Vagina (tissue), 2 donors: Measurements from ENCODE around the gene SLC6A7.

Source experiments
- CTCF ChIP-seq, 3 experiments: fragments of 450-650 bp in 2 of 3; fragments of 200-600 bp in 1 of 3; sonication (generic) in 1 of 3; IDR thresholded peaks; one replicate each; pipeline ENCODE4 v1.5.1; 2017 to 2019; ENCODE audit warnings: antibody characterized with exemption in 3 of 3, mild to moderate bottlenecking in 2 of 3, moderate library complexity in 2 of 3
- POLR2A ChIP-seq, 2 donors: fragments of 450-650 bp; IDR thresholded peaks; one replicate each; pipeline ENCODE4 v1.6.1; 2017; ENCODE audit warnings: antibody characterized with exemption in 2 of 2, mild to moderate bottlenecking in 2 of 2, moderate library complexity in 2 of 2
- POLR2AphosphoS5 ChIP-seq, 2 donors: sonication (generic); formaldehyde crosslinking; IDR thresholded peaks; one replicate each; pipeline ENCODE4 v1.9.0; 2017; ENCODE audit warnings: antibody characterized with exemption in 2 of 2, mild to moderate bottlenecking in 2 of 2, low read depth in 1 of 2; ENCODE audit not compliant: insufficient read depth in 1 of 2

DNA sequence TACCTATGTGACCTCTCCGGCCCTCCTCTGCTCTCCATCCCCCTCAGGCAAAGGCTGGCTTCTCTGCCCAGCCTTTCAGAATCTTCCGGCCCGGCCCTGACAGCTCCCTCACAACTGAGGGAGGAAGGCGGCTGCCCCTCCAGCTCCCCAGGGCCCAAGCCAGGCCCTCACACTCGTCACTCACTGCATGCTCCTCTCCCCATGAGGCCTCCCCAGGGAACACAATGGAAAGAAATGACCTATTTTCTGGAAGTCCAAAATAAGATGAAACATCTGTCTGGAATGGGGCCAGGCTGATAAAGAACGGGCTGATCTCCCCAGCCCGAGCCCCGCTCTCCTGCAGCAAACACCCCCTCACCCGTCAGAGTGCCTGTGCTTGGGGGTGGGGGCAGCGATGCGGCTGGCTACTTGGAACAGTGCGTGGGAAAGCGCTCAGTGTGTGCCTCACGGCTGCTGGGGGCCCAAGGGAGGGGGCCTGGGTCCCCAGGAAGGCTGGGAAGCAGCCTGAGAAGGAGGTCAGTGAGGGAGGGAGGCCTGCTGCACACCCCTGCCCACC, 45.5 kb upstream of the SLC6A7 start:
- no peak for TF ChIP-seq POLR2A (IDR thresholded peaks at IDR 0.05)
- TF ChIP-seq CTCF (IDR thresholded peaks at IDR 0.05): no peak
- TF ChIP-seq POLR2AphosphoS5 (IDR thresholded peaks at IDR 0.05; ENCODE audit: insufficient read depth in 1 of 2, low read depth in 1 of 2): peak; percentile 61 to 86
